Keratinocyte (primary cell): ENCODE measurements around the gene THSD7B. TPM values are rescaled to one million over a fixed set of nuclear protein-coding genes. Genes with fewer than 3 reads are reported as not detected.

ENCODE experiments used
- DNase-seq: peaks from one replicate; pipeline ENCODE4 v3.0.0-alpha.2; 2011; ENCODE audit warnings: low read depth, missing footprints, low spot score
- FAIRE-seq: peaks from 2 replicates; lab custom pipeline; 2011; peaks lifted over from hg19 to GRCh38; lab: Jason Lieb, UNC
- H2AFZ ChIP-seq: 2 replicates; pipeline ENCODE4 v1.6.0; 2012; ENCODE audit warnings: low read length, control low read depth, inconsistent platforms; ENCODE audit not compliant: control insufficient read depth
- H3K27ac ChIP-seq: 2 replicates; pipeline ENCODE4 v1.5.1; 2011; ENCODE audit warnings: low read length; ENCODE audit not compliant: control insufficient read depth, insufficient read depth
- H3K27me3 ChIP-seq: 3 replicates; pipeline ENCODE4 v1.6.0; 2011; ENCODE audit warnings: low read length; ENCODE audit not compliant: control insufficient read depth, insufficient read depth; ENCODE audit errors: extremely low read depth
- H3K36me3 ChIP-seq, 2 experiments: 2 replicates in 1 of 2; 3 replicates in 1 of 2; pipeline ENCODE4 v1.5.1; 2011; ENCODE audit warnings: low read length in 2 of 2, mild to moderate bottlenecking in 1 of 2; ENCODE audit not compliant: control insufficient read depth in 2 of 2, insufficient read depth in 2 of 2; ENCODE audit errors: extremely low read depth in 1 of 2
- H3K4me1 ChIP-seq: 3 replicates; pipeline ENCODE4 v1.5.1; 2011; ENCODE audit warnings: low read length; ENCODE audit not compliant: control insufficient read depth, insufficient read depth; ENCODE audit errors: extremely low read depth
- H3K4me2 ChIP-seq: 3 replicates; pipeline ENCODE4 v1.6.0; 2011; ENCODE audit warnings: low read depth, low read length; ENCODE audit not compliant: control insufficient read depth, insufficient read depth; ENCODE audit errors: extremely low read depth
- H3K4me3 ChIP-seq, 3 experiments: fragments of 200-600 bp in 1 of 3; sonication (generic) in 1 of 3; 2 replicates in 2 of 3; 3 replicates in 1 of 3; pipeline ENCODE4 v1.5.1; 2011 to 2016; ENCODE audit warnings: low read length in 3 of 3, mild to moderate bottlenecking in 3 of 3, control low read depth in 2 of 3, inconsistent platforms in 1 of 3, low read depth in 1 of 3, mixed read lengths in 1 of 3, mixed run types in 1 of 3, moderate library complexity in 1 of 3; ENCODE audit not compliant: control insufficient read depth in 2 of 3, insufficient read depth in 2 of 3; ENCODE audit errors: extremely low read depth in 1 of 3
- H3K79me2 ChIP-seq: 2 replicates; pipeline ENCODE4 v1.6.0; 2012; ENCODE audit warnings: low read length; ENCODE audit not compliant: control insufficient read depth, insufficient read depth
- H3K9ac ChIP-seq: 3 replicates; pipeline ENCODE4 v1.6.0; 2011; ENCODE audit warnings: low read length; ENCODE audit not compliant: control insufficient read depth, insufficient read depth; ENCODE audit errors: extremely low read depth
- H3K9me1 ChIP-seq: 3 replicates; pipeline ENCODE4 v1.6.0; 2011; ENCODE audit warnings: low read length; ENCODE audit not compliant: control insufficient read depth, insufficient read depth; ENCODE audit errors: extremely low read depth
- H3K9me3 ChIP-seq: 2 replicates; pipeline ENCODE4 v1.5.1; 2012; ENCODE audit warnings: low read depth, low read length; ENCODE audit not compliant: control insufficient read depth
- H4K20me1 ChIP-seq: 3 replicates; pipeline ENCODE4 v1.6.0; 2011; ENCODE audit warnings: low read length; ENCODE audit not compliant: control insufficient read depth, insufficient read depth; ENCODE audit errors: extremely low read depth
- EZH2 ChIP-seq: IDR thresholded peaks from one replicate; pipeline ENCODE4 v1.6.1; 2012; ENCODE audit warnings: inconsistent platforms, mild to moderate bottlenecking, low read length, moderate library complexity
- dilution Hi-C: fragments of 300-500 bp; cut with MboI; formaldehyde crosslinking; loops from one replicate; pipeline ENCODE4 v1.7.0; 2020; ENCODE audit warnings: low sequenced_read_pairs; ENCODE audit not compliant: extremely low pct_ligation_motif_present
- polyA plus RNA-seq, 5 experiments: library from polyadenylated mRNA; depleted of rRNA in 3 of 5; stranded (reverse) in 3 of 5; stranded (forward) in 1 of 5; unstranded in 1 of 5; fragments of >200 nt; gene quantifications; 1 replicate in 1 of 5; 2 replicates in 3 of 5; 3 replicates in 1 of 5; pipeline versions ENCODE4 v1.2.1 to v1.2.3, GENCODE V29; 2011 to 2012; ENCODE audit warnings: missing spikeins in 2 of 5, low read depth in 1 of 5, low replicate concordance in 1 of 5
- TF ChIP-seq, protein P1 (sequence below), 3 experiments: IDR thresholded peaks in 1 of 3; conservative IDR thresholded peaks in 1 of 3; optimal IDR thresholded peaks in 1 of 3; 2 replicates in 2 of 3; 3 replicates in 1 of 3; pipeline versions ENCODE3 to v1.5.1; 2011; ENCODE audit warnings: low read length in 3 of 3, mild to moderate bottlenecking in 3 of 3, moderate library complexity in 2 of 3, control low read depth in 1 of 3, inconsistent platforms in 1 of 3; ENCODE audit not compliant: insufficient read depth in 2 of 3; ENCODE audit errors: extremely low read depth in 1 of 3

The THSD7B gene
- polyA plus RNA-seq, 1 donor (not counting 4 experiments of a cell fraction or from before 2014, with no cell fraction given): 0.04 TPM

GRCh38 chr2:136917411-136917881 lies 152.1 kb downstream of the THSD7B start:
- H3K79me2 ChIP-seq: no peaks in the 10 kb centered on the region
- no peaks in the 10 kb centered on the region for H3K27me3 ChIP-seq
- TF ChIP-seq EZH2: no peak
- no peak overlapping the region for H3K9ac ChIP-seq
- no peaks in the 10 kb centered on the region for H3K9me3 ChIP-seq
- dilution Hi-C loops: no loop called here
- no peak for FAIRE-seq
- no peaks in the 10 kb centered on the region for H4K20me1 ChIP-seq
- no peak overlapping the region for H2AFZ ChIP-seq
- H3K4me3 ChIP-seq: no peak overlapping the region
- H3K4me1 ChIP-seq: no peaks in the 10 kb centered on the region
- H3K27ac ChIP-seq: no peak overlapping the region
- H3K4me2 ChIP-seq: no peak overlapping the region
- H3K36me3 ChIP-seq: no peaks in the 10 kb centered on the region
- no peaks in the 10 kb centered on the region for H3K9me1 ChIP-seq
- DNase-seq: no peak

- Histone ChIP-seq H3K79me2 (no peaks in the 10 kb centered on the region), H3K27ac (no peak overlapping the region), H2AFZ (no peak overlapping the region), H4K20me1 (no peaks in the 10 kb centered on the region), H3K9ac (no peak overlapping the region), H3K4me3 (no peak overlapping the region), H3K4me1 (no peaks in the 10 kb centered on the region), H3K36me3 (no peaks in the 10 kb centered on the region), H3K9me1 (no peaks in the 10 kb centered on the region), H3K27me3 (no peaks in the 10 kb centered on the region), H3K4me2 (no peak overlapping the region), H3K9me3 (no peaks in the 10 kb centered on the region)
- FAIRE-seq (no peak), DNase-seq (no peak)
- dilution Hi-C loops: no loop called here
- TF ChIP-seq, protein P1, sequence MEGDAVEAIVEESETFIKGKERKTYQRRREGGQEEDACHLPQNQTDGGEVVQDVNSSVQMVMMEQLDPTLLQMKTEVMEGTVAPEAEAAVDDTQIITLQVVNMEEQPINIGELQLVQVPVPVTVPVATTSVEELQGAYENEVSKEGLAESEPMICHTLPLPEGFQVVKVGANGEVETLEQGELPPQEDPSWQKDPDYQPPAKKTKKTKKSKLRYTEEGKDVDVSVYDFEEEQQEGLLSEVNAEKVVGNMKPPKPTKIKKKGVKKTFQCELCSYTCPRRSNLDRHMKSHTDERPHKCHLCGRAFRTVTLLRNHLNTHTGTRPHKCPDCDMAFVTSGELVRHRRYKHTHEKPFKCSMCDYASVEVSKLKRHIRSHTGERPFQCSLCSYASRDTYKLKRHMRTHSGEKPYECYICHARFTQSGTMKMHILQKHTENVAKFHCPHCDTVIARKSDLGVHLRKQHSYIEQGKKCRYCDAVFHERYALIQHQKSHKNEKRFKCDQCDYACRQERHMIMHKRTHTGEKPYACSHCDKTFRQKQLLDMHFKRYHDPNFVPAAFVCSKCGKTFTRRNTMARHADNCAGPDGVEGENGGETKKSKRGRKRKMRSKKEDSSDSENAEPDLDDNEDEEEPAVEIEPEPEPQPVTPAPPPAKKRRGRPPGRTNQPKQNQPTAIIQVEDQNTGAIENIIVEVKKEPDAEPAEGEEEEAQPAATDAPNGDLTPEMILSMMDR (optimal IDR thresholded peaks at IDR 0.05 in 1 of 3, IDR thresholded peaks at IDR 0.05 in 1 of 3, conservative IDR thresholded peaks at IDR 0.05 in 1 of 3; ENCODE audit: extremely low read depth in 1 of 3, insufficient read depth in 2 of 3, low read length in 3 of 3): no peak
- TF ChIP-seq EZH2: no peak
These were observed 154.3 kb downstream of the THSD7B start for GRCh38 chr2:136919682-136920081.

- no peaks in the 10 kb centered on the region for H4K20me1 ChIP-seq
- DNase-seq: no peak
- no peak overlapping the region for H3K9ac ChIP-seq
- H3K4me3 ChIP-seq: no peak overlapping the region
- FAIRE-seq: no peak
- no peaks in the 10 kb centered on the region for H3K9me3 ChIP-seq
- H3K4me1 ChIP-seq: no peaks in the 10 kb centered on the region
- TF ChIP-seq EZH2: no peak
- TF ChIP-seq, protein P1 (optimal IDR thresholded peaks at IDR 0.05 in 1 of 3, IDR thresholded peaks at IDR 0.05 in 1 of 3, conservative IDR thresholded peaks at IDR 0.05 in 1 of 3; ENCODE audit: extremely low read depth in 1 of 3, insufficient read depth in 2 of 3, low read length in 3 of 3): no peak
- no peaks in the 10 kb centered on the region for H3K9me1 ChIP-seq
- no peak overlapping the region for H3K4me2 ChIP-seq
- H3K27ac ChIP-seq: no peak overlapping the region
- no peak overlapping the region for H2AFZ ChIP-seq
- dilution Hi-C loops: no loop called here
- no peaks in the 10 kb centered on the region for H3K27me3 ChIP-seq
- no peaks in the 10 kb centered on the region for H3K79me2 ChIP-seq
- no peaks in the 10 kb centered on the region for H3K36me3 ChIP-seq
These were observed 155.4 kb downstream of the THSD7B start for GRCh38 chr2:136920652-136921333.
